Endodermal cell (in vitro differentiated cells): ENCODE data around the gene SYCN. TPM values are rescaled to one million over a fixed set of nuclear protein-coding genes. Genes with fewer than 3 reads are reported as not detected.

Experiments
- DNase-seq: peaks from one replicate; pipeline ENCODE4 v3.0.0-alpha.2; 2017
- H3K27ac ChIP-seq: 2 replicates; pipeline ENCODE4 v1.5.1; 2013; ENCODE audit warnings: mild to moderate bottlenecking, low read depth, low read length, moderate library complexity
- H3K27me3 ChIP-seq: 2 replicates; pipeline ENCODE4 v1.6.1; 2013; ENCODE audit warnings: mild to moderate bottlenecking, low read length, moderate library complexity; ENCODE audit not compliant: insufficient read depth, control insufficient read depth, poor library complexity, severe bottlenecking
- H3K36me3 ChIP-seq: 2 replicates; pipeline ENCODE4 v1.7.0; 2013; ENCODE audit warnings: mild to moderate bottlenecking, low read length, moderate library complexity; ENCODE audit not compliant: control insufficient read depth, insufficient read depth
- H3K4me1 ChIP-seq: one replicate; pipeline ENCODE4 v1.7.0; 2013; ENCODE audit warnings: low read length; ENCODE audit not compliant: control insufficient read depth, insufficient read depth
- H3K4me3 ChIP-seq: 2 replicates; pipeline ENCODE4 v1.5.1; 2013; ENCODE audit warnings: mild to moderate bottlenecking, low read length, moderate library complexity
- H3K9ac ChIP-seq: 2 replicates; pipeline ENCODE4 v1.6.1; 2013; ENCODE audit warnings: mild to moderate bottlenecking, low read length, moderate library complexity; ENCODE audit not compliant: poor library complexity, severe bottlenecking; ENCODE audit errors: extremely low read depth
- H3K9me3 ChIP-seq: 2 replicates; pipeline ENCODE4 v1.6.1; 2013; ENCODE audit warnings: mild to moderate bottlenecking, low read length, moderate library complexity; ENCODE audit not compliant: control insufficient read depth
- H3K27ac Mint-ChIP-seq: 2 replicates; pipeline ENCODE4 v1.8.0; 2020; ENCODE audit warnings: mixed read lengths
- H3K27me3 Mint-ChIP-seq: 2 replicates; pipeline ENCODE4 v1.8.0; 2021; ENCODE audit warnings: mild to moderate bottlenecking, mixed read lengths; ENCODE audit not compliant: insufficient read depth
- H3K36me3 Mint-ChIP-seq: 2 replicates; pipeline ENCODE4 v1.8.0; 2020; ENCODE audit warnings: low read depth, mixed read lengths
- H3K4me1 Mint-ChIP-seq: 2 replicates; pipeline ENCODE4 v1.8.0; 2020; ENCODE audit warnings: mixed read lengths
- H3K4me3 Mint-ChIP-seq: 2 replicates; pipeline ENCODE4 v1.8.0; 2020; ENCODE audit warnings: mild to moderate bottlenecking, moderate library complexity, mixed read lengths
- H3K9me3 Mint-ChIP-seq: 2 replicates; pipeline ENCODE4 v1.8.0; 2020; ENCODE audit warnings: mild to moderate bottlenecking, mixed read lengths
- WGBS, 2 experiments: methylation state at CpG; one replicate each; pipeline versions ENCODE4 v1.1.5 to v1.1.7; 2013; ENCODE audit warnings: missing lambda C conversion rate in 2 of 2, mixed read lengths in 1 of 2; ENCODE audit not compliant: insufficient coverage in 1 of 2, insufficient read length in 1 of 2; 5-methylcytosine and 5-hydroxymethylcytosine counted together
- total RNA-seq, 2 donors: library from RNA; stranded (reverse); fragmentation: NEBNext Ultra II Directional in 1 of 2; extraction: Animal tissue kit (Norgen Biotek cat#: 25700) in 1 of 2; gene quantifications; 2 replicates in 1 of 2; 3 replicates in 1 of 2; pipeline ENCODE4 v1.2.1, GENCODE V29; 2021
- TF ChIP-seq, protein P1 (sequence below): fragments of 200-600 bp; sonication (generic); conservative IDR thresholded peaks from 2 replicates; pipeline ENCODE4 v1.5.0; 2021; ENCODE audit warnings: antibody characterized with exemption, mild to moderate bottlenecking

The SYCN gene
- total RNA-seq, 2 donors from 2014 or later, result not detected

DNA sequence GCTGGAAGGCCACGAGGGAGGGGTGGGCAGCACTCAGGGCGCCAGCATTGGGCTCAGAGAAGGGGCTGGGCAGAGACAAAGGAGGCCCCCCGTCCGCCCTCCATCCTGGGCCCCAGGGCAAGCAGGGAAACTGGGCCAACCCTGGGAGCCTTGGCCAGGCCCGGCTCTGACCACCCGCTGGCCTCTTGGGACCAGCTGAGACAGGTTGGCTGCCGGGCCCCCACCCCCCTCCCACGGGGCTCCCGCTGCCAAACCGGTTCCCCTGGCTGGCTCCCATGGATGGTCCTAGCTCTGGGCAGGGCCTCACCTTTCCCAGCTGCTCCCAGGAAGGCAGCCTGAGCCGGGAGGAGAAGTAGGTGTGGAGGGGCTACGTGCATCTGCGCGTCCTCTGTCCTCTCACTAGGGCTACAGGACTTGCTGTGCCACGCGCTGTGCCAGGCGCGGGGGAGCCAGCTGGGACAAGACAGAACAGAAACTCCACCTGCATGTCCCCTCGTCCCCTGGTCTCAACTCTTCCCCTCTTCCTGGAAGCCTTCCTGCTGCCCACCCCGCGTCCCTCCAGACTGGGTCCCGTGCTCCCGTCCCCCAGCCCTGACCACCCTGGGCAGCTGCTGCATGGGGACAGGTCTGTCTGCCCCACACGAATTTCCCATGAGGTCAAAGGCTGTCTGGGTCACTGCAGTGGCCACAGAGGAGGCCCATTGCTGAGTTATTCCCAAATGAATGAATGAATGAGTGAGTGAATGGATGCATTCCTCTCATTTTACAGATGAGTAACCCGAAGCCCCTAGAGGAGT lies 36.4 kb downstream of the SYCN start:
- no peaks in the 10 kb centered on the region for H3K27me3 ChIP-seq
- DNase-seq, result peak; percentile 70
- H3K4me3 ChIP-seq, result no peak overlapping the region
- Mint-ChIP-seq H3K27ac (no peak overlapping the region), H3K4me1 (no peaks in the 10 kb centered on the region), H3K36me3 (peaks cover 6% of the 10 kb centered on the region), H3K4me3 (no peak overlapping the region), H3K9me3 (no peaks in the 10 kb centered on the region), H3K27me3 (no peaks in the 10 kb centered on the region)
- no peaks in the 10 kb centered on the region for H3K36me3 ChIP-seq
- no peak overlapping the region for H3K27ac ChIP-seq
- no peaks in the 10 kb centered on the region for H3K9me3 ChIP-seq
- H3K9ac ChIP-seq, result no peak overlapping the region
- no peaks in the 10 kb centered on the region for H3K4me1 ChIP-seq
- TF ChIP-seq, protein P1, sequence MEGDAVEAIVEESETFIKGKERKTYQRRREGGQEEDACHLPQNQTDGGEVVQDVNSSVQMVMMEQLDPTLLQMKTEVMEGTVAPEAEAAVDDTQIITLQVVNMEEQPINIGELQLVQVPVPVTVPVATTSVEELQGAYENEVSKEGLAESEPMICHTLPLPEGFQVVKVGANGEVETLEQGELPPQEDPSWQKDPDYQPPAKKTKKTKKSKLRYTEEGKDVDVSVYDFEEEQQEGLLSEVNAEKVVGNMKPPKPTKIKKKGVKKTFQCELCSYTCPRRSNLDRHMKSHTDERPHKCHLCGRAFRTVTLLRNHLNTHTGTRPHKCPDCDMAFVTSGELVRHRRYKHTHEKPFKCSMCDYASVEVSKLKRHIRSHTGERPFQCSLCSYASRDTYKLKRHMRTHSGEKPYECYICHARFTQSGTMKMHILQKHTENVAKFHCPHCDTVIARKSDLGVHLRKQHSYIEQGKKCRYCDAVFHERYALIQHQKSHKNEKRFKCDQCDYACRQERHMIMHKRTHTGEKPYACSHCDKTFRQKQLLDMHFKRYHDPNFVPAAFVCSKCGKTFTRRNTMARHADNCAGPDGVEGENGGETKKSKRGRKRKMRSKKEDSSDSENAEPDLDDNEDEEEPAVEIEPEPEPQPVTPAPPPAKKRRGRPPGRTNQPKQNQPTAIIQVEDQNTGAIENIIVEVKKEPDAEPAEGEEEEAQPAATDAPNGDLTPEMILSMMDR, result no peak
- WGBS, 2 experiments, result 88 to 96% methylated on average over 17 to 25 of the region's 25 CpGs

DNA sequence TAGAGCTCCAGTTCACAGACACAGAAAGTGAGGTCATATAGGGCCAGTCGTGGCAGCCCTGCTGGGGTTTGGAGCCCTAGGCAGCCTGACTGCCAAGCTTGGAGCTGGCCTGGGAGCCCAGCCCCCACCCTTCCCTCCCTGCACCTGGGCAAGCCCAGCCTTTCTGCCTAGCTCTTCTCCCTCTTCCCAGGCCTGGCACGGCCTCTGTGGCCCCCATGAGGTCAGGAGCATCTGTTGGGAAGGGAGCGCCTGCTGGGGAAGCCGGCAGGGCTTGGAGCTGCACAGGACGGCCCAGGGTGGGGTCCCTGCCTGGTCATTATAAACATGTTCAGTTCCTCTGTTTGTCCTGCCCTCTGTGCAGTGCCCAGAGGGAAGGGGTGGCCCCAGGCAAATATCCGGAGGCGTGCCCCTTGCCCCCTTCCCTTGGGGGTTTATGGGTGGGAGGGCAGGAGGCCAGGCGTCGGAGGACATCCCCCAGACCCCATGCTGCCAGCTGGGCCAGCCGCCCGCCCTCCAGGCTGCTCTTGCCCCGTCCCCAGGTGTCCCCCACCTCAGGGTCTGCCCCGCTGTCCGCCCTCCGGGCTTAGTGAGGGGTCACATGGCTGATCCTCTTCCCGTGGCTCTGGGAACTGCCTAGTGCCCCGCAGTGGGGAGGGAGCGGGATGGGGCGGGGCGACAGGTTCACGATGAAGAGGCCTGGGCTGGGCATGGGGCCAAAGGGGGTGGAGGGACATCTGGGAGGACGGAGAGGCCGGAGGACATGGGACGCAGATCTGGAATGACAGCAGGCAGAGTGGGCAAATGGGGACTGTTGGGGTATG lies 37.3 kb downstream of the SYCN start:
- H3K27ac ChIP-seq, result no peak overlapping the region
- Mint-ChIP-seq H3K27ac (no peak overlapping the region), H3K36me3 (peaks cover 6% of the 10 kb centered on the region), H3K4me3 (no peak overlapping the region), H3K27me3 (no peaks in the 10 kb centered on the region), H3K4me1 (no peaks in the 10 kb centered on the region), H3K9me3 (no peaks in the 10 kb centered on the region)
- H3K27me3 ChIP-seq, result no peaks in the 10 kb centered on the region
- DNase-seq, result peak; percentile 63
- TF ChIP-seq, protein P1, result no peak
- 86% methylated on average over 14 to 24 of the region's 24 CpGs for WGBS, 2 experiments
- H3K9me3 ChIP-seq, result no peaks in the 10 kb centered on the region
- H3K36me3 ChIP-seq, result no peaks in the 10 kb centered on the region
- no peak overlapping the region for H3K4me3 ChIP-seq
- no peak overlapping the region for H3K9ac ChIP-seq
- H3K4me1 ChIP-seq, result no peaks in the 10 kb centered on the region

DNA sequence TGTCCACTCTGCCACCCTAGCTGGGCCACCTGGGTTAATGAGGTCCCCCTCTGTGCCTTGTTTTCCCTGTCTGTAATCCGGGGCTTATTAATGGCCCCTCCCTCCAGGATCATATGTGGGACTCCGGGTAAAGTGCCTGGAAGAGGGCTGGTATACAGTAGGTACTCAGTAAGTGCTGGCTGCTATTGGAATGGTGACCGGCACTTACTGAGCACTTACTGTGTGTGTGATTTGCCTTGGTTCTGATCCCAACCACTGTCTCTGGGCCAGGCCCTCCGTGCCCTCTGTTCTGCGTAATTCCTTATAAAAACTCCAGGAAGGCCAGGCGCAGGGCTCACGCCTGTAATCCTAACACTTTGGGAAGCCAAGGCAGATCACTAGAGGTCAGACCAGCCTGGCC lies 38.2 kb downstream of the SYCN start:
- no peaks in the 10 kb centered on the region for H3K9me3 ChIP-seq
- WGBS, 2 experiments, result 81 to 97% methylated on average over 4 to 7 of the region's 7 CpGs
- no peaks in the 10 kb centered on the region for H3K27me3 ChIP-seq
- Mint-ChIP-seq H3K27ac (no peak overlapping the region), H3K36me3 (peaks cover 6% of the 10 kb centered on the region), H3K9me3 (no peaks in the 10 kb centered on the region), H3K27me3 (no peaks in the 10 kb centered on the region), H3K4me3 (no peak overlapping the region), H3K4me1 (no peaks in the 10 kb centered on the region)
- no peak for DNase-seq
- H3K36me3 ChIP-seq, result no peaks in the 10 kb centered on the region
- H3K27ac ChIP-seq, result no peak overlapping the region
- H3K4me3 ChIP-seq, result no peak overlapping the region
- H3K9ac ChIP-seq, result no peak overlapping the region
- no peaks in the 10 kb centered on the region for H3K4me1 ChIP-seq
- TF ChIP-seq, protein P1, result no peak
